ENCODE measurements around the gene USHBP1. TPM values are rescaled to one million over a fixed set of nuclear protein-coding genes. Genes with fewer than 3 reads are reported as not detected.

The USHBP1 gene
- 0.73 TPM for polyA plus RNA-seq (2012; ENCODE audit: insufficient read depth, insufficient read length, low read depth)

DNA sequence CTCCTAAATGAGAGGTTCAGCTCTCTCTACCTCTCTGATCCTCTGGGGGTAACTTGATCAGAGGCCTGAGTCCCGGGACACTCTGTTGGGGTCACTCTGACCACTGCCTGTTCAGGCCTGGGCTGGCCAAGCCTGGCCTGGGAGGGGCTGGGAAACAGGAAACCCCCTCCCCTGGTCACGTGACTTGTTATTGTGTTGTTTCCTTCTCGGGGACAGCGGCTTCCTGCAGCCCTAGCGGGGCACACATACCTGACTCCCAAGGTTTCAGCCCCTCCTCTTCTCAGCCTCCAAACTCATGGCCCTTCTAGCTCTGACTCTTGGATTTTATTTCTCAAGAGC is at the start of gene USHBP1:
TSS of gene USHBP1 (minus strand) at position 105 of the 339 bp plus-strand sequence. CDS start 446 bp downstream, outside the sequence.
- no peak within 1 kb of the TSS for H3K4me3 ChIP-seq (ENCODE audit: low read depth, low read length)
- no peak for TF ChIP-seq CTCF (IDR thresholded peaks at IDR 0.05; ENCODE audit: low read depth, low read length)
- DNase-seq, result no peak
- peaks cover 4% of the 10 kb centered on the region for H3K36me3 ChIP-seq
- H3K4me1 ChIP-seq, result no peaks in the 10 kb centered on the region
- H3K27me3 ChIP-seq, result no peaks in the 10 kb centered on the region
- H3K9me3 ChIP-seq, result no peaks in the 10 kb centered on the region; the same call in 1 of the 2 replicates

GRCh38 chr19:17314007-17314593 is 49.6 kb upstream of the USHBP1 start:
- no peak for DNase-seq
- Histone ChIP-seq H3K36me3 (peaks cover 20% of the 10 kb centered on the region), H3K9me3 (no peaks in the 10 kb centered on the region), H3K4me3 (ENCODE audit: low read depth, low read length) (no peak overlapping the region), H3K4me1 (no peaks in the 10 kb centered on the region), H3K27me3 (no peaks in the 10 kb centered on the region)
- TF ChIP-seq CTCF (IDR thresholded peaks at IDR 0.05; ENCODE audit: low read depth, low read length), result no peak

DNA sequence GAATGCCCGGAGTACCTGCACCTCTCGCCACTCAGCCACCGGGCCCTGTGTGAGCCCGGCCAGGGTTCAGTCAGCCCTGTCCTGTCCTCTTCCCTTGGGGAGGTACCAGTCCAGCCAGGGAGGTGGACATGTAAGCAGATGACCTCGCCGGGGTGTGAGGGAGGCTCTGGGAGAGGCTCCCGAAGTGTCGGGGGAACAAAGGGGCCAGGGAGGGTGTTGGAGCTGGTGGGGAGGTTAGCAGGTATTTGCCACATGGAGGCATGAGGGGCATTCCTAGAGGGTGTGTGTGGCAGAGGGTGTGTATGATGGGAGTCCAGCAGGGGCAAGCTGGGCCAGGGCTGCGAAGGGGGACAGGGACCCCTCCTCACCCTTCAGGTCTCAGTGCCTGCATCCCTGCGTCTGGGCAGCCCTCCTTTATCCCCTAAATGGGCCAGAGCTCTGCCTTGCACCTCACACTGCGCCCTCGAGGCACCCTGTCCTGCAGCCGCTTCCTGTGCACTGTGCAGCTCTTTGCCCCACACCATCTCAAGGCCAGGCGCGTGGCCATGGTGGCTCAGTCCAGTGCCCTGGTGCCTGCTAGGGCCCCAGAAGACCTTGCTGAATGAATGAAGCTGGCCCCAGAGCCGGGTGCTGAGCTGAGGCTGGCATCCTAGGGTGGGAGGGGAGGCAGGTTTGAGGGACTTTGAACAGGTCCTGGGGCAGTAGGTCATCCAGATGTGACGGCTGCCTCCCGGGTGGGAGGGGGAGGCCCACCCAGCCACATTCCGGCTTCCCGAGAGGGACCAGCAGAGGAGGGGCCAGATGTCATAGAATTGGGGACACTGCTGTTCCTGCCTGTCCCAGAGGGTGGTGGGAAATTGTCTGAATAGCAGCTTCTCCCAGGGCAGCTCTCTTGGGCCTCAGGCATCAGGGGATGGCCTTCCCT is 47.9 kb upstream of the USHBP1 start:
- Histone ChIP-seq H3K4me3 (ENCODE audit: low read depth, low read length) (no peak overlapping the region), H3K9me3 (no peaks in the 10 kb centered on the region), H3K27me3 (no peaks in the 10 kb centered on the region), H3K36me3 (peaks cover 18% of the 10 kb centered on the region), H3K4me1 (no peaks in the 10 kb centered on the region)
- DNase-seq, result no peak
- TF ChIP-seq CTCF (IDR thresholded peaks at IDR 0.05; ENCODE audit: low read depth, low read length), result no peak

DNA sequence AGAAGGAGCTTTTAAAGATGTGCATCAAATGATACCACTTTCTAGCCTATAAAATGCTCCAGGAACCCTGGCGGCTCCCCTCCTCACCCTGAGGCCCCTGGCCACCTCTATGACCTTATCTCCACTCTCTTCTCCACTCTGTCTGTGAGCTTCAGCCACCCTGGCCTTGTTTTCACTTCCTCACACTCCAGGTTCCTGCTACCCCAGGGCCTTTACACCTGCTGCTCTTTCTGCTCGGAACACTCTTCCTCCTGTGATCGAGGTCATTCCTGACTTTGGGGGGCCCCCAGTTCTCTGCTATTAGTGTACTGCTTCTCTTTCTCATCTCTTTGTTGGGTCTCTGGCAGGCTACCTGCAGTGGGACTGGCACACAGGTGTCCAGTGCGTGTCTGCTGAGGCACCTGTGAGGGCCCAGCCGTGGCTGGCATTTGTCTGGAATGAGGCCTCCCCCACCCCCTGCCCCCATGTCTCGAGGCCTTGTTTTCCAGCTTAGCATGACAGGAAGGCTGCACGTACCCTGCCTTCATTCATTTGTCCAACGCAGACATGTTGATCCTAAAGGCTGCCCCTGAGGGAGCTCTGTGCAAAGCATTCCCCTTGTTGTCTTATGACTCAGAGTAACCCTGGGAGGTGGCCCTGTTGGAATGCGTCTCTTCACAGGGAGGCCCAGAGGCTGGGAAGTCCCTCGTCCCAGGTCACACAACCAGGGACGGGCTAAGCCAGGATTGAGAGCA is 47.1 kb upstream of the USHBP1 start:
- TF ChIP-seq CTCF (IDR thresholded peaks at IDR 0.05; ENCODE audit: low read depth, low read length), result no peak
- H3K4me3 ChIP-seq (ENCODE audit: low read depth, low read length), result no peak overlapping the region
- peaks cover 18% of the 10 kb centered on the region for H3K36me3 ChIP-seq
- no peak for DNase-seq
- no peaks in the 10 kb centered on the region for H3K27me3 ChIP-seq
- no peaks in the 10 kb centered on the region for H3K4me1 ChIP-seq
- no peaks in the 10 kb centered on the region for H3K9me3 ChIP-seq

GRCh38 chr19:17309965-17310461 is 45.5 kb upstream of the USHBP1 start:
- no peaks in the 10 kb centered on the region for H3K27me3 ChIP-seq
- peak overlapping the region; percentile 88 for H3K4me3 ChIP-seq (ENCODE audit: low read depth, low read length)
- no peaks in the 10 kb centered on the region for H3K9me3 ChIP-seq
- peaks cover 11% of the 10 kb centered on the region for H3K36me3 ChIP-seq
- no peaks in the 10 kb centered on the region for H3K4me1 ChIP-seq
- no peak for DNase-seq
- TF ChIP-seq CTCF (IDR thresholded peaks at IDR 0.05; ENCODE audit: low read depth, low read length), result no peak

All from BE2C (cell line).